HG03439 (cell line): ENCODE measurements around the gene NLRP9.

Experiments used
- ATAC-seq: cut with Tn5 transposase; IDR thresholded peaks from one replicate; pipeline ENCODE4 v1.9.1; 2021; ENCODE audit warnings: mild to moderate bottlenecking, moderate library complexity; ENCODE audit not compliant: unreplicated experiment

Gene NLRP9

GRCh38 chr19:55674841-55675660 lies 63.2 kb downstream of the NLRP9 start, which contains the start of gene EPN1:
Gene EPN1 (plus strand): TSS chr19:55675226. CDS start chr19:55678628, 3,402 bp downstream.
- peak; percentile 61 for ATAC-seq

- no peak for ATAC-seq
Measured at GRCh38 chr19:55674459-55674840, 63.8 kb downstream of the NLRP9 start.

GRCh38 chr19:55673889-55674288 lies 64.3 kb downstream of the NLRP9 start:
- no peak for ATAC-seq

- no peak for ATAC-seq
Measured at GRCh38 chr19:55673465-55673864, 64.7 kb downstream of the NLRP9 start.

- no peak for ATAC-seq
Measured at GRCh38 chr19:55672418-55672817, 65.8 kb downstream of the NLRP9 start.

GRCh38 chr19:55671054-55671378 lies 67.2 kb downstream of the NLRP9 start:
- ATAC-seq = no peak

GRCh38 chr19:55670280-55671053 lies 67.7 kb downstream of the NLRP9 start:
- ATAC-seq = no peak

- ATAC-seq = no peak
Measured at GRCh38 chr19:55669418-55670279, 68.6 kb downstream of the NLRP9 start.

- ATAC-seq = no peak
Measured at GRCh38 chr19:55668603-55669348, 69.4 kb downstream of the NLRP9 start.

GRCh38 chr19:55667958-55668357 lies 70.2 kb downstream of the NLRP9 start:
- no peak for ATAC-seq

GRCh38 chr19:55667511-55667910 lies 70.7 kb downstream of the NLRP9 start:
- no peak for ATAC-seq

- no peak for ATAC-seq
Measured at GRCh38 chr19:55667006-55667381, 71.2 kb downstream of the NLRP9 start.

GRCh38 chr19:55666343-55667005 lies 71.7 kb downstream of the NLRP9 start:
- ATAC-seq = no peak

- no peak for ATAC-seq
Measured at GRCh38 chr19:55663846-55664536, 74.2 kb downstream of the NLRP9 start.

- ATAC-seq = no peak
Measured at GRCh38 chr19:55661826-55662225, 76.4 kb downstream of the NLRP9 start.

- no peak for ATAC-seq
Measured at GRCh38 chr19:55660991-55661390, 77.2 kb downstream of the NLRP9 start.

GRCh38 chr19:55660404-55660803 lies 77.8 kb downstream of the NLRP9 start:
- ATAC-seq = no peak

GRCh38 chr19:55659822-55660221 lies 78.4 kb downstream of the NLRP9 start:
- ATAC-seq = no peak

GRCh38 chr19:55658846-55659459 lies 79.2 kb downstream of the NLRP9 start:
- no peak for ATAC-seq
